Activated CD4-positive, alpha-beta T cell treated with anti-CD3 and anti-CD28 coated beads, Interleukin-2, Interleukin-4, amounts not matched to agents 100 ng/mL and 50 ng/mL, durations not matched to agents 16 hours and 8 hours (primary cell): ENCODE results near the gene ZNF780B.
"Not testable (repeated sequence)": the region's sequence is repeated elsewhere in the genome, so short reads cannot be mapped to it uniquely, and the experiment has no call there.

Experiments used
- DNase-seq: peaks from one replicate; pipeline ENCODE4 v3.0.0-alpha.2; 2020; ENCODE audit warnings: low spot score

Gene ZNF780B

GRCh38 chr19:40038047-40038446 is 18.0 kb downstream of the ZNF780B start:
- DNase-seq, result not testable (repeated sequence)

GRCh38 chr19:40035996-40036395 is 20.0 kb downstream of the ZNF780B start:
- no peak for DNase-seq

- no peak for DNase-seq
Measured at GRCh38 chr19:40033989-40034560, 22.0 kb downstream of the ZNF780B start.

GRCh38 chr19:40026597-40026970 is 29.4 kb downstream of the ZNF780B start:
- DNase-seq, result no peak

GRCh38 chr19:40025938-40026596 is 30.0 kb downstream of the ZNF780B start:
- no peak for DNase-seq

- no peak for DNase-seq
Measured at GRCh38 chr19:40023969-40024368, 32.1 kb downstream of the ZNF780B start.

- no peak for DNase-seq
Measured at GRCh38 chr19:40013991-40014390, 42.0 kb downstream of the ZNF780B start.

- DNase-seq, result no peak
Measured at GRCh38 chr19:40009674-40010073, 46.4 kb downstream of the ZNF780B start.

GRCh38 chr19:40006273-40006691 is 49.7 kb downstream of the ZNF780B start:
- DNase-seq, result no peak

GRCh38 chr19:40005691-40006272 is 50.2 kb downstream of the ZNF780B start:
- DNase-seq, result no peak

GRCh38 chr19:39998501-39998900 is 57.5 kb downstream of the ZNF780B start:
- DNase-seq, result no peak

GRCh38 chr19:39997638-39998216 is 58.3 kb downstream of the ZNF780B start:
- DNase-seq, result peak; percentile 6

GRCh38 chr19:39996811-39997637 is 59.0 kb downstream of the ZNF780B start, which contains the start of gene ZNF546:
Gene ZNF546, plus strand, starts transcription at chr19:39997060. Its CDS starts 1,267 bp downstream, at chr19:39998327.
- DNase-seq, result peak; percentile 97

GRCh38 chr19:39996218-39996810 is 59.7 kb downstream of the ZNF780B start:
- DNase-seq, result peak; percentile 51

- DNase-seq, result no peak
Measured at GRCh38 chr19:39995794-39996193, 60.2 kb downstream of the ZNF780B start.

- DNase-seq, result no peak
Measured at GRCh38 chr19:39994361-39994760, 61.7 kb downstream of the ZNF780B start.

GRCh38 chr19:39993605-39994004 is 62.4 kb downstream of the ZNF780B start:
- DNase-seq, result no peak

GRCh38 chr19:39987596-39987995 is 68.4 kb downstream of the ZNF780B start:
- DNase-seq, result no peak

- no peak for DNase-seq
Measured at GRCh38 chr19:39987167-39987566, 68.9 kb downstream of the ZNF780B start.

- DNase-seq, result no peak
Measured at GRCh38 chr19:39986643-39987042, 69.4 kb downstream of the ZNF780B start.

- no peak for DNase-seq
Measured at GRCh38 chr19:39983695-39984300, 72.2 kb downstream of the ZNF780B start.
